H1 (cell line): Measurements from ENCODE around the gene BSN. TPM values are rescaled to one million over a fixed set of nuclear protein-coding genes. Genes with fewer than 3 reads are reported as not detected.

Source experiments
- CTCF ChIA-PET: fragments of 300-600 bp; sonication (Branson Sonifier 250); formaldehyde crosslinking; loops from one replicate; lab custom pipeline; 2021; ENCODE audit not compliant: partially characterized antibody; lab: Charles Lee
- POLR2A ChIA-PET: fragments of 300-600 bp; sonication (Branson Sonifier 250); formaldehyde crosslinking; loops from one replicate; lab custom pipeline; 2021; ENCODE audit warnings: inconsistent platforms; ENCODE audit not compliant: partially characterized antibody; lab: Charles Lee
- DNase-seq, 2 experiments: peaks; one replicate each; pipeline versions ENCODE4 v3.0.0 to v3.0.0-alpha.2; 2010 to 2022; ENCODE audit warnings: low spot score in 2 of 2, low read depth in 1 of 2, mixed read lengths in 1 of 2
- FAIRE-seq: peaks from 2 replicates; lab custom pipeline; 2011; peaks lifted over from hg19 to GRCh38; lab: Jason Lieb, UNC
- H2AFZ ChIP-seq: 2 replicates; pipeline ENCODE4 v1.8.1; 2012; ENCODE audit warnings: low read length, inconsistent platforms
- H2AK5ac ChIP-seq: 2 replicates; pipeline ENCODE4 v1.6.1; 2013; ENCODE audit warnings: low read depth, low read length
- H2BK120ac ChIP-seq: replicated peaks from 2 replicates; pipeline ENCODE3; 2013; ENCODE audit warnings: low read depth, low read length, inconsistent platforms
- H2BK12ac ChIP-seq: 2 replicates; pipeline ENCODE4 v1.6.1; 2013; ENCODE audit warnings: low read depth, low read length
- H2BK15ac ChIP-seq: 2 replicates; pipeline ENCODE4 v1.6.1; 2013; ENCODE audit warnings: low read length
- H2BK20ac ChIP-seq: 2 replicates; pipeline ENCODE4 v1.6.1; 2013; ENCODE audit warnings: low read length
- H2BK5ac ChIP-seq: 2 replicates; pipeline ENCODE4 v1.6.1; 2013; ENCODE audit warnings: low read depth, low read length
- H3K14ac ChIP-seq: 2 replicates; pipeline ENCODE4 v1.6.1; 2013; ENCODE audit warnings: inconsistent platforms; ENCODE audit not compliant: insufficient read length
- H3K18ac ChIP-seq: 2 replicates; pipeline ENCODE4 v1.6.1; 2013; ENCODE audit warnings: low read length; ENCODE audit errors: extremely low read depth
- H3K23ac ChIP-seq: 2 replicates; pipeline ENCODE4 v1.6.1; 2013; ENCODE audit warnings: inconsistent platforms; ENCODE audit not compliant: insufficient read length
- H3K23me2 ChIP-seq: 2 replicates; pipeline ENCODE4 v1.6.1; 2013; ENCODE audit warnings: low read depth, low read length
- H3K27ac ChIP-seq: 2 replicates; pipeline ENCODE4 v1.6.1; 2011; ENCODE audit warnings: low read depth, low read length, inconsistent platforms
- H3K27me3 ChIP-seq, 4 experiments: replicated peaks in 1 of 4; 1 replicate in 1 of 4; 2 replicates in 3 of 4; pipeline versions ENCODE4 v1.6.1 to v1.8.1; 2011 to 2013; ENCODE audit warnings: low read length in 3 of 4, mild to moderate bottlenecking in 3 of 4, inconsistent platforms in 2 of 4, mixed read lengths in 2 of 4, moderate library complexity in 1 of 4; ENCODE audit not compliant: control insufficient read depth in 3 of 4, insufficient read depth in 3 of 4; ENCODE audit errors: extremely low read depth in 1 of 4
- H3K36me3 ChIP-seq, 4 experiments: 2 replicates each; pipeline versions ENCODE4 v1.6.1 to v1.8.1; 2011 to 2013; ENCODE audit warnings: mild to moderate bottlenecking in 4 of 4, low read length in 3 of 4, moderate library complexity in 2 of 4, control low read depth in 1 of 4, inconsistent platforms in 1 of 4; ENCODE audit not compliant: insufficient read depth in 4 of 4, control insufficient read depth in 2 of 4
- H3K4ac ChIP-seq: replicated peaks from 2 replicates; pipeline ENCODE3; 2013; ENCODE audit warnings: low read length, low read depth, mixed read lengths, inconsistent platforms; ENCODE audit not compliant: insufficient read length
- H3K4me1 ChIP-seq, 4 experiments: replicated peaks in 1 of 4; 1 replicate in 1 of 4; 2 replicates in 3 of 4; pipeline versions ENCODE4 v1.6.1 to v1.8.1; 2011 to 2013; ENCODE audit warnings: low read length in 3 of 4, inconsistent platforms in 2 of 4, mixed read lengths in 1 of 4; ENCODE audit not compliant: insufficient read depth in 4 of 4, control insufficient read depth in 3 of 4
- H3K4me2 ChIP-seq, 2 experiments: 2 replicates each; pipeline versions ENCODE4 v1.6.1 to v1.8.1; 2011 to 2013; ENCODE audit warnings: low read depth in 2 of 2, low read length in 2 of 2, control low read depth in 1 of 2, inconsistent platforms in 1 of 2, mild to moderate bottlenecking in 1 of 2; ENCODE audit not compliant: insufficient read depth in 1 of 2
- H3K4me3 ChIP-seq, 4 experiments: fragments of 200-600, 300-600 bp in 1 of 4; sonication (generic), shearing (Covaris generic), sonication (Bioruptor Twin) in 1 of 4; 2 replicates each; pipeline versions ENCODE4 v1.5.1 to v1.8.1; 2011 to 2016; ENCODE audit warnings: low read length in 4 of 4, low read depth in 3 of 4, control low read depth in 2 of 4, inconsistent platforms in 2 of 4, mild to moderate bottlenecking in 2 of 4, mixed read lengths in 1 of 4, moderate library complexity in 1 of 4; ENCODE audit not compliant: insufficient read depth in 2 of 4; ENCODE audit errors: extremely low read depth in 1 of 4
- H3K56ac ChIP-seq: replicated peaks from 2 replicates; pipeline ENCODE3; 2013; ENCODE audit warnings: low read depth, mild to moderate bottlenecking, mixed read lengths, low read length, inconsistent platforms; ENCODE audit not compliant: insufficient read length
- H3K79me1 ChIP-seq: 2 replicates; pipeline ENCODE4 v1.6.1; 2013; ENCODE audit warnings: low read depth, low read length, control low read depth
- H3K79me2 ChIP-seq, 2 experiments: 2 replicates each; pipeline versions ENCODE4 v1.6.1 to v1.8.1; 2012 to 2013; ENCODE audit warnings: low read length in 2 of 2, mild to moderate bottlenecking in 2 of 2, inconsistent platforms in 1 of 2; ENCODE audit not compliant: insufficient read depth in 2 of 2, control insufficient read depth in 1 of 2
- H3K9ac ChIP-seq, 4 experiments: replicated peaks in 1 of 4; 1 replicate in 1 of 4; 2 replicates in 3 of 4; pipeline versions ENCODE4 v1.6.1 to v1.8.1; 2011 to 2013; ENCODE audit warnings: low read depth in 3 of 4, low read length in 3 of 4, control low read depth in 2 of 4, mild to moderate bottlenecking in 2 of 4, moderate library complexity in 2 of 4, inconsistent platforms in 1 of 4; ENCODE audit errors: extremely low read depth in 1 of 4
- H3K9me3 ChIP-seq, 2 experiments: 2 replicates each; pipeline versions ENCODE4 v1.6.1 to v1.8.1; 2012 to 2013; ENCODE audit warnings: mild to moderate bottlenecking in 2 of 2, moderate library complexity in 2 of 2, control low read depth in 1 of 2, inconsistent platforms in 1 of 2, low read depth in 1 of 2, low read length in 1 of 2, mixed read lengths in 1 of 2; ENCODE audit not compliant: insufficient read depth in 2 of 2
- H4K20me1 ChIP-seq, 2 experiments: replicated peaks in 1 of 2; 2 replicates each; pipeline versions ENCODE3 to v1.8.1; 2011 to 2013; ENCODE audit warnings: inconsistent platforms in 2 of 2, low read length in 2 of 2, mild to moderate bottlenecking in 1 of 2; ENCODE audit not compliant: insufficient read depth in 2 of 2, control insufficient read depth in 1 of 2
- H4K5ac ChIP-seq: 2 replicates; pipeline ENCODE4 v1.6.1; 2013; ENCODE audit warnings: low read length, low read depth, mixed read lengths, inconsistent platforms; ENCODE audit not compliant: insufficient read length
- H4K8ac ChIP-seq: 2 replicates; pipeline ENCODE4 v1.8.0; 2013; ENCODE audit warnings: mild to moderate bottlenecking, moderate library complexity, low read length, inconsistent platforms; ENCODE audit not compliant: insufficient read depth; ENCODE audit errors: extremely low read depth
- H4K91ac ChIP-seq: replicated peaks from 2 replicates; pipeline ENCODE3; 2013; ENCODE audit warnings: low read length, mixed read lengths, inconsistent platforms; ENCODE audit not compliant: insufficient read length
- CHD1 ChIP-seq: IDR thresholded peaks from 2 replicates; pipeline ENCODE4 v1.6.1; 2012; ENCODE audit warnings: low read depth, low read length, improper control_type of control experiment
- CHD2 ChIP-seq: IDR thresholded peaks from 2 replicates; pipeline ENCODE4 v1.6.1; 2012; ENCODE audit warnings: low read length, improper control_type of control experiment
- EZH2 ChIP-seq: fragments of 200-600 bp; sonication (generic); IDR thresholded peaks from 2 replicates; pipeline ENCODE4 v1.7.1; 2012; ENCODE audit warnings: low read depth, mild to moderate bottlenecking, moderate library complexity, low read length, inconsistent platforms; ENCODE audit not compliant: severe bottlenecking
- GTF2F1 ChIP-seq: IDR thresholded peaks from 2 replicates; pipeline ENCODE4 v1.6.1; 2012; ENCODE audit warnings: low read depth, low read length, improper control_type of control experiment, borderline replicate concordance
- SIN3A ChIP-seq, 2 experiments: IDR thresholded peaks in 1 of 2; conservative IDR thresholded peaks in 1 of 2; 2 replicates each; pipeline ENCODE4 v1.6.1; 2011 to 2012; ENCODE audit warnings: low read length in 2 of 2, improper control_type of control experiment in 1 of 2, low read depth in 1 of 2, mild to moderate bottlenecking in 1 of 2
- SRF ChIP-seq: IDR thresholded peaks from 2 replicates; pipeline ENCODE4 v1.6.1; 2011; ENCODE audit warnings: mild to moderate bottlenecking, low read depth, low read length, moderate library complexity
- WGBS, 2 experiments: shearing (Covaris generic) in 1 of 2; methylation state at CpG; one replicate each; pipeline versions ENCODE4 v1.1.6 to v1.1.7; 2013 to 2015; ENCODE audit warnings: low lambda C conversion rate in 2 of 2, mixed read lengths in 2 of 2, inconsistent platforms in 1 of 2, low coverage in 1 of 2, missing lambda C conversion rate in 1 of 2; ENCODE audit not compliant: insufficient replicate concordance in 2 of 2, insufficient coverage in 1 of 2, insufficient read length in 1 of 2; ENCODE audit errors: extremely low coverage in 1 of 2, missing lambda C conversion rate in 1 of 2; 5-methylcytosine and 5-hydroxymethylcytosine counted together
- polyA plus RNA-seq, 7 experiments: library from polyadenylated mRNA; depleted of rRNA in 3 of 7; stranded (reverse) in 5 of 7; unstranded in 2 of 7; fragments of >200 nt in 5 of 7; fragments of 200-250 nt in 2 of 7; gene quantifications; 1 replicate in 5 of 7; 2 replicates in 1 of 7; 4 replicates in 1 of 7; pipeline versions ENCODE4 v1.2.1 to v1.2.3, GENCODE V29; 2011 to 2013; ENCODE audit warnings: missing spikeins in 2 of 7, mixed read lengths in 2 of 7
- total RNA-seq: library from RNA; stranded (reverse); fragmentation: NEBNext Ultra II Directional; extraction: Animal tissue kit (Norgen Biotek cat#: 25700); gene quantifications from 2 replicates; pipeline ENCODE4 v1.2.1, GENCODE V29; 2021

Gene BSN
- total and polyA plus RNA-seq, 2 of the 8 experiments (the other 6 are each of a cell fraction or from before 2014, with no cell fraction given): 0.60 to 3.0 TPM

DNA sequence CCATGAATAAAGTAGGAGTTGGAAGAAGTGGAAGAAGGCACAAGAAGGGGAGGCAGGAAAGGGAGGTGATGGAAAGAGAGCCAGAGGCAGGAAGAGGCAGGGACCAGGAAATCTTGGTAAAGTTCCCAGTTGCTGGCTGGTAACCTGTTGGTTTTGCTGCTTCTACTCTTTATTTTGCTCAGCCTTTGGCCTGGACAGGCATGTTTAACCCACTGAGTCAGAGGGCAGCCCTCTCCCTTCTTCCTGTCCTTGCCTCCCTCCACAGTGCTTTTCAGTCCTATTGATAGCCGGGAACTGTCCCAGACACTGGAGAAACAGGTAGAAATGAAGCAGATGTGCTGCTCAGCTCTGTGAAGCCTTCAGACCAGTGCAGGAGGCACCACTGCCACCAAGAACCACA, 76.5 kb downstream of the BSN start:
- 80% methylated on average over 1 of the region's 1 CpG; no CpG with 5 or more reads in 1 of the 2 experiments for WGBS, 2 experiments
- no peak overlapping the region for H3K4me3 ChIP-seq
- no peak overlapping the region for H2AFZ ChIP-seq
- H3K27me3 ChIP-seq: no peaks in the 10 kb centered on the region
- H2BK120ac ChIP-seq: no peak overlapping the region
- no peaks in the 10 kb centered on the region for H3K79me1 ChIP-seq
- H3K23ac ChIP-seq: no peak overlapping the region
- H3K56ac ChIP-seq: no peak overlapping the region
- H2BK5ac ChIP-seq: no peak overlapping the region
- H2BK15ac ChIP-seq: no peak overlapping the region
- no peaks in the 10 kb centered on the region for H3K79me2 ChIP-seq
- TF ChIP-seq CHD1 (no peak), SRF (no peak), GTF2F1 (no peak), SIN3A (conservative IDR thresholded peaks at IDR 0.05 in 1 of 2, IDR thresholded peaks at IDR 0.05 in 1 of 2; ENCODE audit: low read depth in 1 of 2, low read length in 2 of 2) (no peak), CHD2 (no peak), EZH2 (no peak)
- no peak overlapping the region for H2BK12ac ChIP-seq
- H3K23me2 ChIP-seq: no peaks in the 10 kb centered on the region
- FAIRE-seq (no peak), DNase-seq (no peak)
- no peak overlapping the region for H4K91ac ChIP-seq
- no peak overlapping the region for H3K4ac ChIP-seq
- H3K27ac ChIP-seq: no peak overlapping the region
- H2BK20ac ChIP-seq: no peak overlapping the region
- H3K18ac ChIP-seq: no peak overlapping the region
- H4K8ac ChIP-seq: no peak overlapping the region; the same call in 1 of the 2 replicates
- POLR2A ChIA-PET: no interaction called here
- H3K9ac ChIP-seq: no peak overlapping the region
- no peaks in the 10 kb centered on the region for H3K36me3 ChIP-seq
- H4K5ac ChIP-seq: no peak overlapping the region
- H3K4me1 ChIP-seq: no peaks in the 10 kb centered on the region; a peak in 1 of 7 replicates
- CTCF ChIA-PET: no interaction called here
- no peak overlapping the region for H3K14ac ChIP-seq
- H4K20me1 ChIP-seq: no peaks in the 10 kb centered on the region
- H2AK5ac ChIP-seq: no peak overlapping the region
- no peak overlapping the region for H3K4me2 ChIP-seq
- H3K9me3 ChIP-seq: peaks cover 0 to 4% of the 10 kb centered on the region in 2 experiments; a peak in 1 of 4 replicates
